Activated CD4-positive, alpha-beta T cell treated with anti-CD3 and anti-CD28 coated beads for 36 hours (primary cell): ENCODE data around the gene RYK. TPM values are rescaled to one million over a fixed set of nuclear protein-coding genes. Genes with fewer than 3 reads are reported as not detected.
"Not testable (repeated sequence)": the region's sequence is repeated elsewhere in the genome, so short reads cannot be mapped to it uniquely, and the experiment has no call there.

Experiments used
- ATAC-seq: fragments of 200-7000 bp; cut with Tn5 transposase; one replicate; pipeline ENCODE4 v1.10.0; 2021; ENCODE audit warnings: mild to moderate bottlenecking, moderate library complexity
- CTCF ChIA-PET: fragments of 350-600 bp; sonication (Branson Sonifier 250); formaldehyde crosslinking; loops from one replicate; lab custom pipeline; 2021; ENCODE audit warnings: antibody characterized with exemption; lab: Charles Lee
- POLR2A ChIA-PET: fragments of 350-600 bp; sonication (Branson Sonifier 250); formaldehyde crosslinking; loops from one replicate; lab custom pipeline; 2021; ENCODE audit warnings: antibody characterized with exemption, inconsistent platforms; lab: Charles Lee
- DNase-seq: peaks from one replicate; pipeline ENCODE4 v3.0.0-alpha.2; 2020
- H3K27ac Mint-ChIP-seq: one replicate; pipeline ENCODE4 v1.8.0; 2021; ENCODE audit warnings: mixed read lengths
- H3K27me3 Mint-ChIP-seq: one replicate; pipeline ENCODE4 v1.8.0; 2021; ENCODE audit warnings: mixed read lengths
- H3K36me3 Mint-ChIP-seq: one replicate; pipeline ENCODE4 v1.8.0; 2021; ENCODE audit warnings: low read depth, mixed read lengths
- H3K4me1 Mint-ChIP-seq: one replicate; pipeline ENCODE4 v1.8.0; 2021; ENCODE audit warnings: mixed read lengths
- H3K4me3 Mint-ChIP-seq: one replicate; pipeline ENCODE4 v1.8.0; 2021; ENCODE audit warnings: mild to moderate bottlenecking, moderate library complexity, mixed read lengths
- H3K9me3 Mint-ChIP-seq: one replicate; pipeline ENCODE4 v1.8.0; 2021; ENCODE audit warnings: low read depth, mixed read lengths
- intact Hi-C, 2 experiments: fragments of 100-400 bp; cut with DNase I in 1 of 2; cut with micrococcal nuclease in 1 of 2; formaldehyde crosslinking; loops; one replicate each; pipeline versions ENCODE4 v1.14.2 to v1.15.1; 2022 to 2024; cut with DNase I, micrococcal nuclease
- total RNA-seq, 2 experiments: library from RNA; stranded (reverse); gene quantifications; one replicate each; pipeline ENCODE4 v1.2.3, GENCODE V29; 2021

Gene RYK
- total RNA-seq, 2 experiments from 2014 or later: 23.5 to 24.0 TPM

DNA sequence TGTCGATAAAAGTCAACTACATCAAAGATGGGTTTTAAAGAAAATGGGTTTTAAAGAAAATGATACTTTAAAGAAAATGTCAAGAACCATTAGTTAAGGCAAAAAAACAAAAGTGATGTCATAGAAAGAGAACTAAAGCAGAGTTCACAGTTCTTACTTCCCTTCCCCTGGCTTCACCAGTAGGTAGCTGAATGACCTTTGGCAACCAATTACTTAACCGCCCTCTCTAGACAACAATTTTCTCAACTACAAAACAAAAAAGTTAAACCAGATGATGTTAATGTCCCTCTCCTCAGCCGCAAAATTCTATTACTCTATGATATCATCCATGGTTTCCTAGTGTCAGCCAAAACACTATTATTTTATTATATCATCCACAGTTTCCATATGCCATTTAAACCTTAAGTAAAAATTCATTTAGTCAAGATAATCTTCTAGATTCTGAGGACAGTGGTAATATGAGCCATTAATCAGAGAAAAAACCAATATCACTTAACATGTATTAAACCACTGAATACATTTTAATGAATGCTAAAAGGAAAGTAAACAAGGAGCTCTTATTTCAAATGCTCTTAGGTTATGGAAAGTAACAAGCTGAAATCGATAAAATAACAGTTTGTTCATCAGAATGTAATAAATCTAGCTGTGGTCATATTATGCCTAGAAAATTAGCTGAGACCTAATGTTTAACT, 13.1 kb downstream of the RYK start:
- POLR2A ChIA-PET: no interaction called here
- Mint-ChIP-seq H3K4me3 (no peak overlapping the region), H3K27ac (peak overlapping the region; percentile 24), H3K27me3 (no peaks in the 10 kb centered on the region), H3K9me3 (no peaks in the 10 kb centered on the region), H3K4me1 (peaks cover 79% of the 10 kb centered on the region), H3K36me3 (peaks cover 11% of the 10 kb centered on the region)
- ATAC-seq (no peak), DNase-seq (no peak)
- intact Hi-C loops: loop anchor here (5.0 to 10.0 kb wide), 4 partner anchors 250 to 1513 kb away; partner anchors contain the start of genes ANAPC13 (in 2 of the 2), CEP63 (in 2 of the 2), NPHP3 (in 1 of the 2) and SRPRB (in 1 of the 2)
- CTCF ChIA-PET: interaction anchor here (0.9 to 4.2 kb wide), 9 partner anchors 12 to 71 kb away, joined by 3 to 32 read pairs (median 4); partner anchors contain the start of gene RYK

GRCh38 chr3:134236505-134237170, 14.0 kb downstream of the RYK start:
- no peaks in the 10 kb centered on the region for H3K27me3 Mint-ChIP-seq
- ATAC-seq: no peak
- no peaks in the 10 kb centered on the region for H3K9me3 Mint-ChIP-seq
- intact Hi-C loops: loop anchor here (5.0 to 10.0 kb wide), 4 partner anchors 251 to 1512 kb away; partner anchors contain the start of genes ANAPC13 (in 2 of the 2), CEP63 (in 2 of the 2), NPHP3 (in 1 of the 2) and SRPRB (in 1 of the 2)
- DNase-seq: no peak
- H3K4me3 Mint-ChIP-seq: no peak overlapping the region
- peak overlapping the region; percentile 56 for H3K27ac Mint-ChIP-seq
- peaks cover 8% of the 10 kb centered on the region for H3K36me3 Mint-ChIP-seq
- CTCF ChIA-PET: interaction anchor here (0.6 to 4.2 kb wide), 8 partner anchors 12 to 239 kb away, joined by 3 to 32 read pairs (median 3); partner anchors contain the start of gene RYK
- POLR2A ChIA-PET: no interaction called here
- peaks cover 83% of the 10 kb centered on the region for H3K4me1 Mint-ChIP-seq

DNA sequence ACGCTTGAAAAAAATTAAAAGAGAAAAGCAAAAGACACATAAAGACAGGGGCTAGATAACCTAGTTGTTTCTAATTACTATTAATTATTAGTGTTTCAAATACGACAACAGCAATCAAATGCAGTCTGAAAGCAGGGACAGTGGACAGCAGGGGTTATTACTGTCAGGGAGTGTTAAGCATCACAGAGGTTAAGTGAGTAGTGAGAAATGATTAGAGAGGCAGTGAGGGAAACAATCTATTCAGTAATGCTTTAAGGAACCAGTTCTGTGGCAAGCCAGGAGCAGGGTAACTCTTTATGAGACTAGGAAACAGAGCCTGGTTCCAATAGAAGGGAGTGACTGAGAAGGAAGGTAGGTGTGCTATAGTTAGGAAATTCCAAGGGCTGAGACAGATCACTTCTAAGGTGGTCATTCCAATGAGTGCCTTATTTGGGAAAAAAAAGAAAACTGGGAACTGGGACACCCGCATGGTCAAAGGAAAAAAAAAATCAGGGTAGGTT, 15.0 kb downstream of the RYK start:
- CTCF ChIA-PET: interaction anchor here (0.7 to 4.2 kb wide), 3 partner anchors 11 to 240 kb away, joined by 3 to 32 read pairs (median 31); no protein-coding TSS in a partner anchor
- POLR2A ChIA-PET: no interaction called here

GRCh38 chr3:134232951-134233350, 17.7 kb downstream of the RYK start:
- intact Hi-C loops: loop anchor here in 1 of 2 experiments (10.0 kb wide), 2 partner anchors 738 to 1508 kb away; partner anchors contain the start of gene NPHP3
- ATAC-seq: no peak
- H3K4me3 Mint-ChIP-seq: no peak overlapping the region
- H3K27ac Mint-ChIP-seq: no peak overlapping the region
- CTCF ChIA-PET: interaction anchor here (1.2 to 1.8 kb wide), 5 partner anchors 9 to 23 kb away, joined by 3 to 12 read pairs (median 4); no protein-coding TSS in a partner anchor
- no peaks in the 10 kb centered on the region for H3K27me3 Mint-ChIP-seq
- peaks cover 11% of the 10 kb centered on the region for H3K36me3 Mint-ChIP-seq
- peaks cover 82% of the 10 kb centered on the region for H3K4me1 Mint-ChIP-seq
- DNase-seq: no peak
- POLR2A ChIA-PET: no interaction called here
- H3K9me3 Mint-ChIP-seq: no peaks in the 10 kb centered on the region

More for the DNA sequence above, 15.0 kb downstream of the RYK start:
- Mint-ChIP-seq H3K27ac (peak overlapping the region; percentile 56), H3K4me1 (peaks cover 85% of the 10 kb centered on the region), H3K27me3 (no peaks in the 10 kb centered on the region), H3K4me3 (no peak overlapping the region), H3K36me3 (peaks cover 5% of the 10 kb centered on the region), H3K9me3 (no peaks in the 10 kb centered on the region)
- ATAC-seq: no peak
- intact Hi-C loops: loop anchor here (5.0 to 10.0 kb wide), 4 partner anchors 252 to 1511 kb away; partner anchors contain the start of genes ANAPC13 (in 2 of the 2), CEP63 (in 2 of the 2), NPHP3 (in 1 of the 2) and SRPRB (in 1 of the 2)
- no peak for DNase-seq

GRCh38 chr3:134232151-134232550, 18.5 kb downstream of the RYK start:
- ChIA-PET POLR2A (no interaction called here), CTCF (interaction anchor here (1.2 to 1.8 kb wide), 5 partner anchors 9 to 22 kb away, joined by 3 to 12 read pairs (median 4); no protein-coding TSS in a partner anchor)
- no peaks in the 10 kb centered on the region for H3K9me3 Mint-ChIP-seq
- H3K27ac Mint-ChIP-seq: peak overlapping the region; percentile 75
- DNase-seq (no peak), ATAC-seq (peak; percentile 85)
- intact Hi-C loops: loop anchor here in 1 of 2 experiments (10.0 kb wide), 2 partner anchors 737 to 1507 kb away; partner anchors contain the start of gene NPHP3
- H3K27me3 Mint-ChIP-seq: no peaks in the 10 kb centered on the region
- peaks cover 75% of the 10 kb centered on the region for H3K4me1 Mint-ChIP-seq
- peaks cover 10% of the 10 kb centered on the region for H3K36me3 Mint-ChIP-seq
- no peak overlapping the region for H3K4me3 Mint-ChIP-seq

- ATAC-seq (no peak), DNase-seq (no peak)
- no peak overlapping the region for H3K4me3 Mint-ChIP-seq
- peaks cover 9% of the 10 kb centered on the region for H3K36me3 Mint-ChIP-seq
- H3K4me1 Mint-ChIP-seq: peaks cover 72% of the 10 kb centered on the region
- CTCF ChIA-PET: no interaction called here
- POLR2A ChIA-PET: no interaction called here
- H3K27me3 Mint-ChIP-seq: no peaks in the 10 kb centered on the region
- intact Hi-C loops: loop anchor here in 1 of 2 experiments (10.0 kb wide), 2 partner anchors 736 to 1506 kb away; partner anchors contain the start of gene NPHP3
- H3K9me3 Mint-ChIP-seq: no peaks in the 10 kb centered on the region
- H3K27ac Mint-ChIP-seq: peak overlapping the region; percentile 75
These were observed 19.5 kb downstream of the RYK start for GRCh38 chr3:134231131-134231530.

- ChIA-PET CTCF (interaction anchor here (1.0 to 1.3 kb wide), 2 partner anchors 13 to 16 kb away, joined by 3 to 4 read pairs; no protein-coding TSS in a partner anchor), POLR2A (no interaction called here)
- ATAC-seq: no peak
These were observed 21.6 kb downstream of the RYK start for GRCh38 chr3:134229038-134229437.

DNA sequence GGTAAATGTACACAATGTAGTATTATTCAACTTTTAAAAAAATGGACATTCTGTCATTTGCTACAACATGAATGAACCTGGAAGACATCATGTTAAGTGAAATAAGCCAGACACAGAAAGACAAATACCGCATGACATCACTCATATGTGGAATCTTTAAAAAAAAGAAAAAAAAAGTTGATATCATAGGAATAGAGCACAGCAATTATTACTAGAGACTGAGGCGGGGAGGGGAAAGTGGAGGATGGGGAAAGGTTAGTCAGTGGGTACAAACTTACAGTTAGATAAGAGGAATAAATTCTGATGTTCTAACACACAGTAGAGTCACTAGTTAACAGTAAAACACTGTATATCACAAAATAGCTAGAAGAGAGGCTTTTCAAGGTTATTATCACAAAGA, 22.2 kb downstream of the RYK start:
- H3K4me3 Mint-ChIP-seq: no peak overlapping the region
- no peaks in the 10 kb centered on the region for H3K27me3 Mint-ChIP-seq
- ATAC-seq (no peak), DNase-seq (no peak)
- peaks cover 71% of the 10 kb centered on the region for H3K4me1 Mint-ChIP-seq
- H3K9me3 Mint-ChIP-seq: no peaks in the 10 kb centered on the region
- CTCF ChIA-PET: interaction anchor here (1.0 to 1.3 kb wide), 2 partner anchors 12 to 16 kb away, joined by 3 to 4 read pairs; no protein-coding TSS in a partner anchor
- no peak overlapping the region for H3K27ac Mint-ChIP-seq
- POLR2A ChIA-PET: no interaction called here
- peaks cover 7% of the 10 kb centered on the region for H3K36me3 Mint-ChIP-seq
- intact Hi-C loops: no loop called here

More at GRCh38 chr3:134229038-134229437, 21.6 kb downstream of the RYK start:
- Mint-ChIP-seq H3K4me1 (peaks cover 65% of the 10 kb centered on the region), H3K27ac (no peak overlapping the region), H3K36me3 (peaks cover 7% of the 10 kb centered on the region), H3K4me3 (no peak overlapping the region), H3K9me3 (no peaks in the 10 kb centered on the region), H3K27me3 (no peaks in the 10 kb centered on the region)
- no peak for DNase-seq
- intact Hi-C loops: no loop called here

- H3K27me3 Mint-ChIP-seq: no peaks in the 10 kb centered on the region
- CTCF ChIA-PET: interaction anchor here (1.0 to 7.2 kb wide), 4 partner anchors 10 to 15 kb away, joined by 3 to 61 read pairs (median 18); no protein-coding TSS in a partner anchor
- no peaks in the 10 kb centered on the region for H3K9me3 Mint-ChIP-seq
- no peak for DNase-seq
- intact Hi-C loops: no loop called here
- H3K4me1 Mint-ChIP-seq: peaks cover 73% of the 10 kb centered on the region
- POLR2A ChIA-PET: no interaction called here
- H3K36me3 Mint-ChIP-seq: peaks cover 7% of the 10 kb centered on the region
- no peak overlapping the region for H3K4me3 Mint-ChIP-seq
- H3K27ac Mint-ChIP-seq: no peak overlapping the region
- no peak for ATAC-seq
These were observed 22.6 kb downstream of the RYK start for GRCh38 chr3:134228035-134228434.

DNA sequence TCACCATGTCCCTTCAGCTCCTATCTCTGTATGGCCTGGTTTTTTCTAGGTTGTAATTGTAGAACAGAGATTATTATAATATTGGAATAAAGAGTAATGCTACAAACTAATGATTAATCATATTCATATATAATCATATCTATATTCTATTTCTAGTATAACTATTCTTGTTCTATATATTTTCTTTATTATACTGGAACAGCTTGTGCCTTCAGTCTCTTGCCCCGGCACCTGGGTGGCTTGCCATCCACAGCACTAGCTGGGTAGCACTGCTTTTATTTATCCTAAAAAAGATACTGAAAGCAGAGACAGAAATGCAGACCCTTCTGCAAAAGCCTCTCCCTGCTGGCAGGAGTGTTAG, 25.9 kb downstream of the RYK start:
- H3K27ac Mint-ChIP-seq: not testable (repeated sequence)
- H3K36me3 Mint-ChIP-seq: peaks cover 14% of the 10 kb centered on the region

More for the DNA sequence above, 25.9 kb downstream of the RYK start:
- H3K4me3 Mint-ChIP-seq, H3K9me3 Mint-ChIP-seq, DNase-seq, H3K27me3 Mint-ChIP-seq, ATAC-seq, POLR2A ChIA-PET: not testable (repeated sequence)
- CTCF ChIA-PET: interaction anchor here (0.9 to 7.2 kb wide), 8 partner anchors 10 to 248 kb away, joined by 3 to 61 read pairs (median 4); partner anchors contain the start of gene RYK
- H3K4me1 Mint-ChIP-seq: peaks cover 50% of the 10 kb centered on the region
- intact Hi-C loops: loop anchor here in 1 of 2 experiments (1.0 kb wide), 1 partner anchor 15 kb away; no protein-coding TSS in a partner anchor
